Measurements from ENCODE around the gene MYT1.

- TF ChIP-seq, protein P1, sequence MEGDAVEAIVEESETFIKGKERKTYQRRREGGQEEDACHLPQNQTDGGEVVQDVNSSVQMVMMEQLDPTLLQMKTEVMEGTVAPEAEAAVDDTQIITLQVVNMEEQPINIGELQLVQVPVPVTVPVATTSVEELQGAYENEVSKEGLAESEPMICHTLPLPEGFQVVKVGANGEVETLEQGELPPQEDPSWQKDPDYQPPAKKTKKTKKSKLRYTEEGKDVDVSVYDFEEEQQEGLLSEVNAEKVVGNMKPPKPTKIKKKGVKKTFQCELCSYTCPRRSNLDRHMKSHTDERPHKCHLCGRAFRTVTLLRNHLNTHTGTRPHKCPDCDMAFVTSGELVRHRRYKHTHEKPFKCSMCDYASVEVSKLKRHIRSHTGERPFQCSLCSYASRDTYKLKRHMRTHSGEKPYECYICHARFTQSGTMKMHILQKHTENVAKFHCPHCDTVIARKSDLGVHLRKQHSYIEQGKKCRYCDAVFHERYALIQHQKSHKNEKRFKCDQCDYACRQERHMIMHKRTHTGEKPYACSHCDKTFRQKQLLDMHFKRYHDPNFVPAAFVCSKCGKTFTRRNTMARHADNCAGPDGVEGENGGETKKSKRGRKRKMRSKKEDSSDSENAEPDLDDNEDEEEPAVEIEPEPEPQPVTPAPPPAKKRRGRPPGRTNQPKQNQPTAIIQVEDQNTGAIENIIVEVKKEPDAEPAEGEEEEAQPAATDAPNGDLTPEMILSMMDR (IDR thresholded peaks at IDR 0.05; ENCODE audit: control extremely low read depth in 1 of 3, insufficient read depth in 1 of 3, low read depth in 1 of 3, low read length in 3 of 3) = no peak
- TF ChIP-seq GABPA (IDR thresholded peaks at IDR 0.05; ENCODE audit: borderline replicate concordance, insufficient read depth, low read length) (no peak), GTF2F1 (IDR thresholded peaks at IDR 0.05; ENCODE audit: borderline replicate concordance, low read depth, low read length) (no peak), TBP (IDR thresholded peaks at IDR 0.05; ENCODE audit: low read depth, low read length) (no peak), RFX5 (IDR thresholded peaks at IDR 0.05; ENCODE audit: borderline replicate concordance, low read depth, low read length) (no peak), BCL11A (IDR thresholded peaks at IDR 0.05; ENCODE audit: low read depth in 2 of 2, low read length in 2 of 2) (no peak), EZH2 (IDR thresholded peaks at IDR 0.05; ENCODE audit: low read depth, low read length, severe bottlenecking) (no peak), CHD1 (IDR thresholded peaks at IDR 0.05; ENCODE audit: low read depth, low read length) (no peak), MAX (IDR thresholded peaks at IDR 0.05) (no peak), POLR2A (IDR thresholded peaks at IDR 0.05; ENCODE audit: control extremely low read depth in 1 of 2, low read depth in 2 of 2, low read length in 2 of 2) (no peak), JUND (IDR thresholded peaks at IDR 0.05; ENCODE audit: low read length) (no peak), TEAD4 (IDR thresholded peaks at IDR 0.05; ENCODE audit: low read depth, low read length) (no peak), SP1 (IDR thresholded peaks at IDR 0.05; ENCODE audit: low read depth, low read length) (no peak), POLR2AphosphoS5 (IDR thresholded peaks at IDR 0.05; ENCODE audit: low read depth, low read length) (no peak)
Observed at GRCh38 chr20:64153861-64154589, 10.2 kb upstream of the MYT1 start.

All from H1 (cell line).